ENCODE results near the gene TTC9. TPM values are rescaled to one million over a fixed set of nuclear protein-coding genes. Genes with fewer than 3 reads are reported as not detected.
A peak's percentile ranks its signal among the peaks of the same experiment; 100 is the strongest.

TTC9 gene
- total RNA-seq, 4 donors from 2014 or later: 0.41 to 1.3 TPM; not detected in 2

- DNase-seq: no peak
- 54% methylated on average over 2 of the region's 2 CpGs; no CpG with 5 or more reads in 1 of the 2 donors for WGBS, 2 donors (ENCODE audit: low coverage in 1 of 2)
- Histone ChIP-seq H3K27me3 (no peaks in the 10 kb centered on the region), H3K27ac (no peak overlapping the region), H3K4me3 (no peak overlapping the region), H3K4me1 (peaks cover 3 to 19% (median 4%) of the 10 kb centered on the region in 4 donors), H3K9me3 (no peaks in the 10 kb centered on the region), H3K36me3 (no peaks in the 10 kb centered on the region)
- in situ Hi-C loops (cut with MboI; ENCODE audit: low pct_ligation_motif_present in 1 of 4, low pct_unique_long_range_greater_than_20kb in 1 of 4, low sequenced_read_pairs in 3 of 4): no loop called here
- intact Hi-C loops (cut with DNase I; ENCODE audit: low total_unique reads): no loop called here
- TF ChIP-seq EP300 (IDR thresholded peaks at IDR 0.05; ENCODE audit: low read depth): no peak
Measured at GRCh38 chr14:70696026-70696425, 54.3 kb downstream of the TTC9 start.

GRCh38 chr14:70697701-70698100 lies 56.0 kb downstream of the TTC9 start:
- Histone ChIP-seq H3K4me3 (no peak overlapping the region), H3K9me3 (no peaks in the 10 kb centered on the region), H3K4me1 (peaks cover 3 to 19% (median 4%) of the 10 kb centered on the region in 4 donors), H3K36me3 (no peaks in the 10 kb centered on the region), H3K27ac (peak overlapping the region in 3 of 4 donors; percentile 10 to 50 (median 24)), H3K27me3 (no peaks in the 10 kb centered on the region)
- intact Hi-C loops (cut with DNase I; ENCODE audit: low total_unique reads) (no loop called here), in situ Hi-C loops (cut with MboI; ENCODE audit: low pct_ligation_motif_present in 1 of 4, low pct_unique_long_range_greater_than_20kb in 1 of 4, low sequenced_read_pairs in 3 of 4) (no loop called here)
- DNase-seq: no peak
- 46 to 50% methylated on average over 2 of the region's 2 CpGs for WGBS, 2 donors (ENCODE audit: low coverage in 1 of 2)
- TF ChIP-seq CTCF (IDR thresholded peaks at IDR 0.05) (no peak), POLR2A (IDR thresholded peaks at IDR 0.05) (no peak), POLR2AphosphoS5 (IDR thresholded peaks at IDR 0.05) (no peak), EP300 (IDR thresholded peaks at IDR 0.05; ENCODE audit: low read depth) (no peak)

GRCh38 chr14:70698288-70698687 lies 56.6 kb downstream of the TTC9 start:
- TF ChIP-seq CTCF (IDR thresholded peaks at IDR 0.05) (no peak), POLR2A (IDR thresholded peaks at IDR 0.05) (no peak), EP300 (IDR thresholded peaks at IDR 0.05; ENCODE audit: low read depth) (no peak), POLR2AphosphoS5 (IDR thresholded peaks at IDR 0.05) (no peak)
- intact Hi-C loops (cut with DNase I; ENCODE audit: low total_unique reads) (no loop called here), in situ Hi-C loops (cut with MboI; ENCODE audit: low pct_ligation_motif_present in 1 of 4, low pct_unique_long_range_greater_than_20kb in 1 of 4, low sequenced_read_pairs in 3 of 4) (no loop called here)
- H3K27me3 ChIP-seq: no peaks in the 10 kb centered on the region
- no peaks in the 10 kb centered on the region for H3K36me3 ChIP-seq
- peaks cover 3 to 19% (median 4%) of the 10 kb centered on the region in 4 donors for H3K4me1 ChIP-seq
- no peak overlapping the region for H3K4me3 ChIP-seq
- H3K27ac ChIP-seq: peak overlapping the region in 2 of 4 donors; percentile 10 to 50
- peak; percentile 43 for DNase-seq
- no peaks in the 10 kb centered on the region for H3K9me3 ChIP-seq
- 67 to 75% methylated on average over 1 to 3 of the region's 3 CpGs for WGBS, 2 donors (ENCODE audit: low coverage in 1 of 2)

- WGBS, 2 donors (ENCODE audit: low coverage in 1 of 2): 82 to 86% methylated on average over 2 to 5 of the region's 5 CpGs
- H3K36me3 ChIP-seq: no peaks in the 10 kb centered on the region
- peaks cover 3 to 19% (median 4%) of the 10 kb centered on the region in 4 donors for H3K4me1 ChIP-seq
- H3K27me3 ChIP-seq: no peaks in the 10 kb centered on the region
- in situ Hi-C loops (cut with MboI; ENCODE audit: low pct_ligation_motif_present in 1 of 4, low pct_unique_long_range_greater_than_20kb in 1 of 4, low sequenced_read_pairs in 3 of 4) (no loop called here), intact Hi-C loops (cut with DNase I; ENCODE audit: low total_unique reads) (no loop called here)
- no peak for DNase-seq
- TF ChIP-seq EP300 (IDR thresholded peaks at IDR 0.05; ENCODE audit: low read depth): no peak
- no peak for TF ChIP-seq CTCF (IDR thresholded peaks at IDR 0.05)
- no peaks in the 10 kb centered on the region for H3K9me3 ChIP-seq
- no peak overlapping the region for H3K27ac ChIP-seq
- H3K4me3 ChIP-seq: no peak overlapping the region
Measured at GRCh38 chr14:70699646-70700045, 57.9 kb downstream of the TTC9 start.

DNA sequence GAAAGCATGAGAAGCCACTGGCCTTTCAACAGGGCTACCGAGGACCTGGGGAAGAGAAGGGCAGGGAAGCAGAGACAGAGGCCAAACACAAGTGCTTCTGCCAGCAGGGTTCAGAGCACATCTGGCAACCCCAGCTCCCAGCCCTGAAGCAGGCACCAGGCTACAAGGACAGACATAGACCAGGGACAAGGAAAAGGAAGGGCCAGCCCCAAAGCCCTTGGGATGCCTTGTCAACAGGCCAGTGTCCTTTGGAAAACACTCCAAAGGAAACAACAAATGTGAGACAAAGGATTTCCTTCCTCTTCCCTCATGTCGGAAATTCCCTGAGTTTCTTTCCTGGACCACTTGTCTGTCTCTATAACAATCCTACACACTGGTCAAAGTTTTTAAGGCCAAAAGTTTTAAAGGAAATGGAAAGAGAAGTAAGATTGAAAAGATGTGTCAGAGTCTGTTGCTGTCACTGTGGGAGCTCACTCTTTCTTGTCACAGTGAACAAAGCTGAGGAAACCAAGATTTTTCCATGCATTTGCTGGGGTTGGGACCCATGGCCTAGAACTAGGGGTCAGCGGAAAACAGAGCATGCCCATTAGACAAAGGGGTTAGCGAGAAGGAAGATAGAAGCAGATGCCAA lies 59.4 kb downstream of the TTC9 start:
- TF ChIP-seq EP300 (IDR thresholded peaks at IDR 0.05; ENCODE audit: low read depth): no peak
- no peak for TF ChIP-seq POLR2AphosphoS5 (IDR thresholded peaks at IDR 0.05)
- no peak for TF ChIP-seq POLR2A (IDR thresholded peaks at IDR 0.05)
- TF ChIP-seq CTCF (IDR thresholded peaks at IDR 0.05): no peak
- no peak for DNase-seq
- intact Hi-C loops (cut with DNase I; ENCODE audit: low total_unique reads) (no loop called here), in situ Hi-C loops (cut with MboI; ENCODE audit: low pct_ligation_motif_present in 1 of 4, low pct_unique_long_range_greater_than_20kb in 1 of 4, low sequenced_read_pairs in 3 of 4) (no loop called here)
- H3K27ac ChIP-seq: no peak overlapping the region
- H3K4me1 ChIP-seq: peaks cover 3 to 19% (median 4%) of the 10 kb centered on the region in 4 donors
- whole genome bisulfite sequencing, 2 donors (ENCODE audit: low coverage in 1 of 2): 79 to 83% methylated on average over 2 to 4 of the region's 4 CpGs
- H3K36me3 ChIP-seq: no peaks in the 10 kb centered on the region
- H3K9me3 ChIP-seq: no peaks in the 10 kb centered on the region
- H3K4me3 ChIP-seq: no peak overlapping the region
- H3K27me3 ChIP-seq: no peaks in the 10 kb centered on the region

All from transverse colon (tissue), 4 donors.